ENCODE measurements around the gene SHB.

DNA sequence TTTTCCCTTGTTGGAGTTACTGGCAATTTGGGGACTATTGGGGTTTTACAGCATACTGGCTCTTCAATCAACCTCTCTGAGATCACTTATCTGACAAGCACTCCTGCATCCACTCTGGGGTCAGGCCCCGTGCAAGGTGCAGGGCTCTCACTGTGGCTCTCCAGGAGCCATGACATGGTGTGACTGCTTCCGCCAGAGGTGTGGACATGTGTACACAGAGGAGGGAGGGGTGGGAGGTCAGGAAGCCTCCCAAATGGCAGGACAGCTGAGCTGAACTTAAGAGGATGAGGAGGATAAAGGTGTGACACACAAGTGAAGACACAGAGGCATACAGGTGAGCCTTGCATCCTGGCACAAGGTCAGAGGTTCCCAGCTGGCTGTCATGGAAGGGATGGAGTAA lies 24.3 kb downstream of the SHB start:
- TF ChIP-seq, protein P1, sequence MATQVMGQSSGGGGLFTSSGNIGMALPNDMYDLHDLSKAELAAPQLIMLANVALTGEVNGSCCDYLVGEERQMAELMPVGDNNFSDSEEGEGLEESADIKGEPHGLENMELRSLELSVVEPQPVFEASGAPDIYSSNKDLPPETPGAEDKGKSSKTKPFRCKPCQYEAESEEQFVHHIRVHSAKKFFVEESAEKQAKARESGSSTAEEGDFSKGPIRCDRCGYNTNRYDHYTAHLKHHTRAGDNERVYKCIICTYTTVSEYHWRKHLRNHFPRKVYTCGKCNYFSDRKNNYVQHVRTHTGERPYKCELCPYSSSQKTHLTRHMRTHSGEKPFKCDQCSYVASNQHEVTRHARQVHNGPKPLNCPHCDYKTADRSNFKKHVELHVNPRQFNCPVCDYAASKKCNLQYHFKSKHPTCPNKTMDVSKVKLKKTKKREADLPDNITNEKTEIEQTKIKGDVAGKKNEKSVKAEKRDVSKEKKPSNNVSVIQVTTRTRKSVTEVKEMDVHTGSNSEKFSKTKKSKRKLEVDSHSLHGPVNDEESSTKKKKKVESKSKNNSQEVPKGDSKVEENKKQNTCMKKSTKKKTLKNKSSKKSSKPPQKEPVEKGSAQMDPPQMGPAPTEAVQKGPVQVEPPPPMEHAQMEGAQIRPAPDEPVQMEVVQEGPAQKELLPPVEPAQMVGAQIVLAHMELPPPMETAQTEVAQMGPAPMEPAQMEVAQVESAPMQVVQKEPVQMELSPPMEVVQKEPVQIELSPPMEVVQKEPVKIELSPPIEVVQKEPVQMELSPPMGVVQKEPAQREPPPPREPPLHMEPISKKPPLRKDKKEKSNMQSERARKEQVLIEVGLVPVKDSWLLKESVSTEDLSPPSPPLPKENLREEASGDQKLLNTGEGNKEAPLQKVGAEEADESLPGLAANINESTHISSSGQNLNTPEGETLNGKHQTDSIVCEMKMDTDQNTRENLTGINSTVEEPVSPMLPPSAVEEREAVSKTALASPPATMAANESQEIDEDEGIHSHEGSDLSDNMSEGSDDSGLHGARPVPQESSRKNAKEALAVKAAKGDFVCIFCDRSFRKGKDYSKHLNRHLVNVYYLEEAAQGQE (IDR thresholded peaks at IDR 0.05; ENCODE audit: insufficient read depth in 1 of 2, low read depth in 2 of 2, low read length in 2 of 2), result no peak
- TF ChIP-seq POLR2AphosphoS5 (IDR thresholded peaks at IDR 0.05; ENCODE audit: low read depth, low read length), result no peak
- TF ChIP-seq TAF1 (IDR thresholded peaks at IDR 0.05; ENCODE audit: borderline replicate concordance, insufficient read depth, low read length), result no peak
